ENCODE measurements around the gene CRLF1. TPM values are rescaled to one million over a fixed set of nuclear protein-coding genes. Genes with fewer than 3 reads are reported as not detected.

The CRLF1 gene
- total RNA-seq, 1 donor from 2014 or later, result 16.5 TPM

- Histone ChIP-seq H3K4me3 (ENCODE audit: low read depth, low read length) (no peak overlapping the region), H3K27me3 (ENCODE audit: control insufficient read depth, insufficient read depth, low read length) (no peaks in the 10 kb centered on the region), H3K36me3 (ENCODE audit: control insufficient read depth, insufficient read depth, low read length) (peaks cover 3% of the 10 kb centered on the region)
- no peak for TF ChIP-seq CTCF (IDR thresholded peaks at IDR 0.05; ENCODE audit: insufficient read depth, low read length, poor library complexity, severe bottlenecking)
- DNase-seq (ENCODE audit: low read depth), result no peak
These were observed 29.2 kb downstream of the CRLF1 start for GRCh38 chr19:18577365-18577914.

- peaks cover 3% of the 10 kb centered on the region for H3K36me3 ChIP-seq (ENCODE audit: control insufficient read depth, insufficient read depth, low read length)
- no peak overlapping the region for H3K4me3 ChIP-seq (ENCODE audit: low read depth, low read length)
- DNase-seq (ENCODE audit: low read depth), result no peak
- TF ChIP-seq CTCF (IDR thresholded peaks at IDR 0.05; ENCODE audit: insufficient read depth, low read length, poor library complexity, severe bottlenecking), result no peak
- H3K27me3 ChIP-seq (ENCODE audit: control insufficient read depth, insufficient read depth, low read length), result no peaks in the 10 kb centered on the region
These were observed 30.2 kb downstream of the CRLF1 start for GRCh38 chr19:18576383-18576782.

- Histone ChIP-seq H3K36me3 (ENCODE audit: control insufficient read depth, insufficient read depth, low read length) (peaks cover 3% of the 10 kb centered on the region), H3K27me3 (ENCODE audit: control insufficient read depth, insufficient read depth, low read length) (no peaks in the 10 kb centered on the region), H3K4me3 (ENCODE audit: low read depth, low read length) (no peak overlapping the region)
- DNase-seq (ENCODE audit: low read depth), result no peak
- no peak for TF ChIP-seq CTCF (IDR thresholded peaks at IDR 0.05; ENCODE audit: insufficient read depth, low read length, poor library complexity, severe bottlenecking)
These were observed 31.8 kb downstream of the CRLF1 start for GRCh38 chr19:18574691-18575291.

GRCh38 chr19:18571564-18572344 lies 34.8 kb downstream of the CRLF1 start, which contains the start of gene UBA52:
TSS of gene UBA52 (plus strand) at chr19:18571857. CDS start at chr19:18573301, 1,444 bp downstream.
- peak within 1 kb of the TSS; percentile 87 for H3K4me3 ChIP-seq (ENCODE audit: low read depth, low read length)
- peak; percentile 80 for DNase-seq (ENCODE audit: low read depth)
- H3K36me3 ChIP-seq (ENCODE audit: control insufficient read depth, insufficient read depth, low read length), result peaks cover 3% of the 10 kb centered on the region
- no peak for TF ChIP-seq CTCF (IDR thresholded peaks at IDR 0.05; ENCODE audit: insufficient read depth, low read length, poor library complexity, severe bottlenecking)
- H3K27me3 ChIP-seq (ENCODE audit: control insufficient read depth, insufficient read depth, low read length), result no peaks in the 10 kb centered on the region

- Histone ChIP-seq H3K27me3 (ENCODE audit: control insufficient read depth, insufficient read depth, low read length) (no peaks in the 10 kb centered on the region), H3K36me3 (ENCODE audit: control insufficient read depth, insufficient read depth, low read length) (peaks cover 2% of the 10 kb centered on the region), H3K4me3 (ENCODE audit: low read depth, low read length) (no peak overlapping the region)
- DNase-seq (ENCODE audit: low read depth), result no peak
- no peak for TF ChIP-seq CTCF (IDR thresholded peaks at IDR 0.05; ENCODE audit: insufficient read depth, low read length, poor library complexity, severe bottlenecking)
These were observed 38.2 kb downstream of the CRLF1 start for GRCh38 chr19:18568367-18568766.

All from kidney epithelial cell (primary cell).